Eye (tissue), 1 donor: ENCODE measurements around the gene C10orf120.

Experiments used
- DNase-seq: peaks from one replicate; pipeline ENCODE4 v3.0.0-alpha.2; 2015

The C10orf120 gene

GRCh38 chr10:122699796-122700455 is at the start of gene C10orf120:
C10orf120 (minus strand) TSS chr10:122699846; CDS start chr10:122699790, 56 bp downstream.
- no peak for DNase-seq

GRCh38 chr10:122748496-122748895 is 48.9 kb upstream of the C10orf120 start:
- DNase-seq = no peak

- DNase-seq = no peak
Measured at GRCh38 chr10:122746408-122746807, 46.8 kb upstream of the C10orf120 start.

- no peak for DNase-seq
Measured at GRCh38 chr10:122744257-122744656, 44.6 kb upstream of the C10orf120 start.

GRCh38 chr10:122740640-122741039 is 41.0 kb upstream of the C10orf120 start:
- DNase-seq = no peak

- DNase-seq = no peak
Measured at GRCh38 chr10:122738031-122738430, 38.4 kb upstream of the C10orf120 start.

- DNase-seq = no peak
Measured at GRCh38 chr10:122733931-122734665, 34.5 kb upstream of the C10orf120 start.

GRCh38 chr10:122733443-122733842 is 33.8 kb upstream of the C10orf120 start:
- DNase-seq = no peak

- DNase-seq = no peak
Measured at GRCh38 chr10:122730238-122730637, 30.6 kb upstream of the C10orf120 start.

GRCh38 chr10:122729126-122729525 is 29.5 kb upstream of the C10orf120 start:
- DNase-seq = no peak

GRCh38 chr10:122727426-122727825 is 27.8 kb upstream of the C10orf120 start:
- no peak for DNase-seq

GRCh38 chr10:122725768-122726167 is 26.1 kb upstream of the C10orf120 start:
- no peak for DNase-seq

- DNase-seq = no peak
Measured at GRCh38 chr10:122725006-122725405, 25.4 kb upstream of the C10orf120 start.

- DNase-seq = no peak
Measured at GRCh38 chr10:122721111-122721510, 21.5 kb upstream of the C10orf120 start.

GRCh38 chr10:122716025-122716424 is 16.4 kb upstream of the C10orf120 start:
- DNase-seq = no peak

- DNase-seq = no peak
Measured at GRCh38 chr10:122715576-122715975, 15.9 kb upstream of the C10orf120 start.

GRCh38 chr10:122713091-122713885 is 13.6 kb upstream of the C10orf120 start:
- DNase-seq = no peak

- DNase-seq = no peak
Measured at GRCh38 chr10:122710576-122710975, 10.9 kb upstream of the C10orf120 start.

- no peak for DNase-seq
Measured at GRCh38 chr10:122709971-122710370, 10.3 kb upstream of the C10orf120 start.

GRCh38 chr10:122707535-122707934 is 7.9 kb upstream of the C10orf120 start:
- DNase-seq = no peak

GRCh38 chr10:122706947-122707346 is 7.3 kb upstream of the C10orf120 start:
- no peak for DNase-seq

- no peak for DNase-seq
Measured at GRCh38 chr10:122706467-122706866, 6.8 kb upstream of the C10orf120 start.
